Progenitor cell of endocrine pancreas (in vitro differentiated cells): ENCODE data around the gene BDKRB2. TPM values are rescaled to one million over a fixed set of nuclear protein-coding genes. Genes with fewer than 3 reads are reported as not detected.
A peak's percentile ranks its signal among the peaks of the same experiment; 100 is the strongest.

ENCODE experiments used
- DNase-seq: peaks from one replicate; pipeline ENCODE4 v3.0.0; 2021; ENCODE audit warnings: low spot score; ENCODE audit not compliant: unreplicated experiment
- H3K27ac Mint-ChIP-seq: 2 replicates; pipeline ENCODE4 v1.8.0; 2021; ENCODE audit warnings: mild to moderate bottlenecking, moderate library complexity, mixed read lengths
- H3K27me3 Mint-ChIP-seq: 2 replicates; pipeline ENCODE4 v1.8.0; 2021; ENCODE audit warnings: mixed read lengths
- H3K36me3 Mint-ChIP-seq: 2 replicates; pipeline ENCODE4 v1.8.0; 2022; ENCODE audit warnings: mixed read lengths; ENCODE audit not compliant: insufficient read depth
- H3K4me1 Mint-ChIP-seq: 2 replicates; pipeline ENCODE4 v1.8.0; 2021; ENCODE audit warnings: low read depth, mixed read lengths
- H3K4me3 Mint-ChIP-seq: 2 replicates; pipeline ENCODE4 v1.8.0; 2021; ENCODE audit warnings: low read depth, mild to moderate bottlenecking, moderate library complexity, mixed read lengths
- H3K9me3 Mint-ChIP-seq: 2 replicates; pipeline ENCODE4 v1.8.0; 2021; ENCODE audit warnings: low read depth, mixed read lengths
- CTCF ChIP-seq: fragments of 200-600 bp; sonication (generic); IDR thresholded peaks from one replicate; pipeline ENCODE4 v1.5.0; 2021; ENCODE audit warnings: antibody characterized with exemption, mild to moderate bottlenecking; ENCODE audit not compliant: unreplicated experiment
- total RNA-seq: library from RNA; stranded (reverse); gene quantifications from 2 replicates; pipeline ENCODE4 v1.2.1, GENCODE V29; 2021

Gene BDKRB2
- total RNA-seq, 1 donor from 2014 or later: 0.36 TPM

- DNase-seq: no peak
- Mint-ChIP-seq H3K4me3 (no peak overlapping the region), H3K27ac (no peak overlapping the region), H3K9me3 (peaks cover 4% of the 10 kb centered on the region), H3K4me1 (no peaks in the 10 kb centered on the region), H3K36me3 (no peaks in the 10 kb centered on the region), H3K27me3 (peaks cover 3% of the 10 kb centered on the region)
- TF ChIP-seq CTCF: no peak
Observed at GRCh38 chr14:96247031-96247430, 42.4 kb downstream of the BDKRB2 start.

- Mint-ChIP-seq H3K36me3 (no peaks in the 10 kb centered on the region), H3K9me3 (no peaks in the 10 kb centered on the region), H3K4me1 (no peaks in the 10 kb centered on the region), H3K27ac (no peak overlapping the region), H3K27me3 (peaks cover 12% of the 10 kb centered on the region), H3K4me3 (no peak overlapping the region)
- no peak for DNase-seq
- TF ChIP-seq CTCF: no peak
Observed at GRCh38 chr14:96249029-96249428, 44.4 kb downstream of the BDKRB2 start.

- Mint-ChIP-seq H3K36me3 (no peaks in the 10 kb centered on the region), H3K9me3 (no peaks in the 10 kb centered on the region), H3K4me3 (no peak overlapping the region), H3K27ac (no peak overlapping the region), H3K27me3 (peaks cover 22% of the 10 kb centered on the region), H3K4me1 (no peaks in the 10 kb centered on the region)
- no peak for TF ChIP-seq CTCF
- no peak for DNase-seq
Observed at GRCh38 chr14:96250485-96250884, 45.8 kb downstream of the BDKRB2 start.

- Mint-ChIP-seq H3K9me3 (no peaks in the 10 kb centered on the region), H3K4me3 (no peak overlapping the region), H3K4me1 (no peaks in the 10 kb centered on the region), H3K36me3 (no peaks in the 10 kb centered on the region), H3K27ac (no peak overlapping the region), H3K27me3 (peaks cover 27% of the 10 kb centered on the region)
- no peak for DNase-seq
- TF ChIP-seq CTCF: no peak
Observed at GRCh38 chr14:96251656-96252155, 47.1 kb downstream of the BDKRB2 start.

GRCh38 chr14:96252323-96252998 is 47.8 kb downstream of the BDKRB2 start:
- TF ChIP-seq CTCF: no peak
- peaks cover 30% of the 10 kb centered on the region for H3K27me3 Mint-ChIP-seq
- no peak for DNase-seq
- no peaks in the 10 kb centered on the region for H3K36me3 Mint-ChIP-seq
- no peaks in the 10 kb centered on the region for H3K4me1 Mint-ChIP-seq
- no peaks in the 10 kb centered on the region for H3K9me3 Mint-ChIP-seq
- H3K4me3 Mint-ChIP-seq: no peak overlapping the region
- H3K27ac Mint-ChIP-seq: peak overlapping the region; percentile 47
